Gastrocnemius medialis (tissue), 4 donors: Measurements from ENCODE around the gene MMP14. TPM values are rescaled to one million over a fixed set of nuclear protein-coding genes. Genes with fewer than 3 reads are reported as not detected.

ENCODE experiments used
- ATAC-seq, 2 donors: fragments of 150-250 bp; one replicate each; pipeline ENCODE4 v1.9.1; 2016
- DNase-seq, 2 donors: peaks; one replicate each; pipeline ENCODE4 v3.0.0-alpha.2; 2019
- H3K27ac ChIP-seq, 4 donors: fragments of 200-600 bp; sonication (generic); 1 replicate in 1 of 4; 2 replicates in 3 of 4; pipeline ENCODE4 v1.5.1; 2016 to 2018; ENCODE audit warnings: mild to moderate bottlenecking in 2 of 4, moderate library complexity in 1 of 4
- H3K27me3 ChIP-seq, 3 donors: fragments of 200-600 bp; sonication (generic) in 2 of 3; 1 replicate in 1 of 3; 2 replicates in 2 of 3; pipeline versions ENCODE4 v1.5.1 to v1.6.0; 2016 to 2019; ENCODE audit warnings: mild to moderate bottlenecking in 1 of 3, moderate library complexity in 1 of 3
- H3K36me3 ChIP-seq, 2 donors: fragments of 200-600 bp; sonication (generic) in 1 of 2; one replicate each; pipeline ENCODE4 v1.5.1; 2017 to 2018
- H3K4me1 ChIP-seq, 2 donors: fragments of 200-600 bp; sonication (generic) in 1 of 2; one replicate each; pipeline ENCODE4 v1.5.1; 2016 to 2017; ENCODE audit warnings: mild to moderate bottlenecking in 2 of 2
- H3K4me3 ChIP-seq, 4 donors: fragments of 200-600 bp; sonication (generic) in 3 of 4; 1 replicate in 1 of 4; 2 replicates in 3 of 4; pipeline ENCODE4 v1.5.1; 2016 to 2019; ENCODE audit warnings: mild to moderate bottlenecking in 2 of 4
- H3K9me3 ChIP-seq, 3 donors: fragments of 200-600 bp; sonication (generic) in 2 of 3; 1 replicate in 1 of 3; 2 replicates in 2 of 3; pipeline ENCODE4 v1.5.1; 2016 to 2019
- POLR2A ChIP-seq, 2 donors: fragments of 450-650 bp; IDR thresholded peaks; one replicate each; pipeline ENCODE4 v1.6.1; 2017; ENCODE audit warnings: antibody characterized with exemption in 2 of 2, mild to moderate bottlenecking in 2 of 2, moderate library complexity in 2 of 2
- in situ Hi-C, 4 donors: fragments of 200-750 bp; cut with MboI; loops; one replicate each; pipeline versions ENCODE4 v1.15.0 to v1.8.0; 2017; ENCODE audit warnings: low sequenced_read_pairs in 4 of 4
- intact Hi-C: fragments of 100-400 bp; cut with DNase I; formaldehyde crosslinking; loops from one replicate; pipeline ENCODE4 v1.15.1; 2023; ENCODE audit warnings: low total_unique reads
- total RNA-seq, 4 donors: library from RNA; depleted of rRNA; stranded (reverse); fragments of >200 nt; gene quantifications; one replicate each; pipeline versions ENCODE4 v1.1.0 to v1.2.3, GENCODE V29; 2016
- TF ChIP-seq, protein P1 (sequence below), 5 experiments: fragments of 450-650 bp in 3 of 5; fragments of 200-600 bp in 2 of 5; sonication (generic) in 2 of 5; IDR thresholded peaks in 4 of 5; conservative IDR thresholded peaks in 1 of 5; 1 replicate in 4 of 5; 2 replicates in 1 of 5; pipeline ENCODE4 v1.5.1; 2016 to 2019; ENCODE audit warnings: antibody characterized with exemption in 5 of 5, mild to moderate bottlenecking in 3 of 5, moderate library complexity in 3 of 5

The MMP14 gene
- total RNA-seq, 4 donors from 2014 or later, result 14.9 to 29.7 (median 20.8) TPM

DNA sequence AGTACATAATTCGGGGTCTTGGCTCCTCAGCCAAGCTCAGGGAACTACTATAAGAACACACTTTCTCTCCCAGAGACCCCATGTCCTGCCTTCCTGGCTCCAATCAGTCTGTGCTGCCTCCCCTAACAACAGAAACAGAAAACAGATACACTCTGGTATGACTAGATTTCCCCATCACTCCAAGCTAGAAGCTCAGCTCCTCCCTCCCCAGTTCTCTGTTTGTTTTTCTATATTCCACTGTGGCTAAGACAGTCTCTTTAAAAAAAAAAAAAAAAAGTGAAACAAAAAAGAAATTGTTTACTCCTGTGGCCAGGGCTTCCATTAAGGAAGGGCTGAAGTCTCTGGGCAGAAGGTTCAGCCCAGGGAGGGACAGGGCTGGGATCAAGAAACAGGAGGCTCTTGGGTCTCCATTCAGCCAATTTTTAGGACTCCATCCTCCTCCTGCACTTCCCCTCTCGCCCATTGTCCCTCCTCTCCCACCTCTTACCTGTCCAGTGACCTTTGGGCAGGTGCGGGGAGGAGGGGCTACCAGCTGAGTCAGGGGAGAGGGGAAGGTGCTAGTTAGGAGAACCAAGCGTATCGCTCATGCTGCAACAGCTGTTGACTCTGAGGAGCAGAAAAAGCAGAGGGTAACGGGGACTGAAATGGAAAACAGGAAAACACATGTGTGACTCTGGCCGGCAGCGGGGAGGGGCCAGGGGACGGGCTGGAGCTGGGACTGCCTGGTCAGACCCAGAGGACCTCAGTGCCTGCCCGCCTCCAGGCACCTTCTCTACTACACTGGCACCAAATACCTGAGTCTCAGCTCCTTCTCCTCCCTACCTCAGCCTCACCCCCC is 17.0 kb upstream of the MMP14 start:
- no peak for DNase-seq
- H3K27ac ChIP-seq, result peak overlapping the region; percentile 14 to 50 (median 30)
- intact Hi-C loops, result no loop called here
- H3K27me3 ChIP-seq, result peaks cover 0 to 2% (median 0%) of the 10 kb centered on the region in 3 donors
- H3K9me3 ChIP-seq, result no peaks in the 10 kb centered on the region
- in situ Hi-C loops, result no loop called here
- no peaks in the 10 kb centered on the region for H3K36me3 ChIP-seq
- TF ChIP-seq, protein P1, sequence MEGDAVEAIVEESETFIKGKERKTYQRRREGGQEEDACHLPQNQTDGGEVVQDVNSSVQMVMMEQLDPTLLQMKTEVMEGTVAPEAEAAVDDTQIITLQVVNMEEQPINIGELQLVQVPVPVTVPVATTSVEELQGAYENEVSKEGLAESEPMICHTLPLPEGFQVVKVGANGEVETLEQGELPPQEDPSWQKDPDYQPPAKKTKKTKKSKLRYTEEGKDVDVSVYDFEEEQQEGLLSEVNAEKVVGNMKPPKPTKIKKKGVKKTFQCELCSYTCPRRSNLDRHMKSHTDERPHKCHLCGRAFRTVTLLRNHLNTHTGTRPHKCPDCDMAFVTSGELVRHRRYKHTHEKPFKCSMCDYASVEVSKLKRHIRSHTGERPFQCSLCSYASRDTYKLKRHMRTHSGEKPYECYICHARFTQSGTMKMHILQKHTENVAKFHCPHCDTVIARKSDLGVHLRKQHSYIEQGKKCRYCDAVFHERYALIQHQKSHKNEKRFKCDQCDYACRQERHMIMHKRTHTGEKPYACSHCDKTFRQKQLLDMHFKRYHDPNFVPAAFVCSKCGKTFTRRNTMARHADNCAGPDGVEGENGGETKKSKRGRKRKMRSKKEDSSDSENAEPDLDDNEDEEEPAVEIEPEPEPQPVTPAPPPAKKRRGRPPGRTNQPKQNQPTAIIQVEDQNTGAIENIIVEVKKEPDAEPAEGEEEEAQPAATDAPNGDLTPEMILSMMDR (IDR thresholded peaks at IDR 0.05 in 4 of 5, conservative IDR thresholded peaks at IDR 0.05 in 1 of 5), result no peak
- no peak for TF ChIP-seq POLR2A (IDR thresholded peaks at IDR 0.05)
- peaks cover 6 to 11% of the 10 kb centered on the region in 2 donors for H3K4me1 ChIP-seq
- no peak for ATAC-seq
- H3K4me3 ChIP-seq, result peak overlapping the region; percentile 22 to 39 (median 36)

DNA sequence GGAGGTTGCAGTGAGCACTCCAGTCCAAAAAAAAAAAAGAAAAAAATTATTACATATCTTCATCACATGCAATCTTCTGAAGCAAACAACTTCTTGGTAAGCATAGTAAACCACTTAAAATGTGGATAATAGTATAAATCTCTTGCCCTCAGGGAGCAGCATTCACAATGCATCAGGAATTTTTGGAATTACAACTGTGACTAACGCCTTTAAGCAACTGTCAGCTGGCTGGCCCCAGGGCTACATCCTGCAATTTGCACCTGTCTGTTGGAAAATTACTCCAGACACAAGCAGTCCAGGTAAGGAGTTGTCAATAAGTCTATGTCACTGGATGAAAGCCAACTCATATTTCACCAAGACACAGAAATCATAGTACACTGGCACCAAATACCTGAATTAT is 15.7 kb upstream of the MMP14 start:
- DNase-seq (no peak), ATAC-seq (no peak)
- Histone ChIP-seq H3K27ac (no peak overlapping the region), H3K36me3 (no peaks in the 10 kb centered on the region), H3K27me3 (peaks cover 0 to 2% (median 0%) of the 10 kb centered on the region in 3 donors), H3K4me3 (no peak overlapping the region), H3K9me3 (no peaks in the 10 kb centered on the region), H3K4me1 (peaks cover 6 to 11% of the 10 kb centered on the region in 2 donors)
- intact Hi-C loops (no loop called here), in situ Hi-C loops (loop anchor here in 1 of 4 donors (5.0 kb wide), 1 partner anchor 37 kb away; no protein-coding TSS in a partner anchor)
- TF ChIP-seq POLR2A (IDR thresholded peaks at IDR 0.05), result no peak
- TF ChIP-seq, protein P1 (IDR thresholded peaks at IDR 0.05 in 4 of 5, conservative IDR thresholded peaks at IDR 0.05 in 1 of 5), result no peak

DNA sequence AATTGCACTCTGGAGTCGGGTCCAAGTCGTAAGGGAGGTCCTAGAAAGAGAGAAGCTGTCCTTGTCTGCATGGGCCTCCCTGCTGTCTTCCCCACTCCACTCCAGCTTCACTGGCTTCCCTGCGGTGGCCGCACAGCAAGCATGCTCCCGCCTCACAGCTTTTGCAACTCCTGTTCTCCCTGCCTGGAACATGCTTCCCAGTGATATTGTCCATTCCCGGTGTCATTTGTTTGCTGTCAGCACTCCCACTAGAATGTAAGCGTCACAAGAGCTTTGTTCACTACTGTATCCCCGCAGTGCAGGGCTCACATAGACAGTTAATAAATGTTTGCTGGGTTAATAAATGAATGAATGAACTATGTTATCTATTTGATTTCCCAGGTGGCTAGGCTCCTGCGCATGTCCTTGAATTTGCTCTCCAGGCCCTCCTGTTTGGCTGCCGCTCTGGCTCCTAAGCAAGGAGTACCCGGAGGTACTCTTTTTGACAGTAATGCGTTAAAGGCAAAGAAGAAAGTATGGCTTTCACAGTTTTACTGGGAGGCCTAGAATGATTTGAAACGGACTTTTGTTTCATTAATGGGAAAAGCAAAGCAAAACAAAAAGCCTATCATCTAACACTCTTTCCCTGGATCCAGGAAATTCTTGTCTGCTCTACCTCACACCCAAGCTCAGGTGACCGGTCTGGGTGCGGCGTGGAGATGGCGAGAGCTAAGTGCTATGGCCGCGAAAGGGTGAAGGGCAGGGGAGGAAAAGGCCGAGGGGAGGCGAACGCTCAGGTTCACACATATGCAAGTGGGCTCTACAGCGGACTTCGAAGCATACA is 15.0 kb upstream of the MMP14 start:
- Histone ChIP-seq H3K27ac (no peak overlapping the region), H3K9me3 (no peaks in the 10 kb centered on the region), H3K4me1 (peaks cover 6 to 11% of the 10 kb centered on the region in 2 donors), H3K27me3 (peaks cover 0 to 2% (median 0%) of the 10 kb centered on the region in 3 donors), H3K4me3 (no peak overlapping the region), H3K36me3 (no peaks in the 10 kb centered on the region)
- intact Hi-C loops (loop anchor here (2.0 kb wide), 1 partner anchor 265 kb away; no protein-coding TSS in a partner anchor), in situ Hi-C loops (loop anchor here in 1 of 4 donors (5.0 kb wide), 1 partner anchor 36 kb away; no protein-coding TSS in a partner anchor)
- TF ChIP-seq POLR2A (IDR thresholded peaks at IDR 0.05), result no peak
- no peak for ATAC-seq
- no peak for DNase-seq

DNA sequence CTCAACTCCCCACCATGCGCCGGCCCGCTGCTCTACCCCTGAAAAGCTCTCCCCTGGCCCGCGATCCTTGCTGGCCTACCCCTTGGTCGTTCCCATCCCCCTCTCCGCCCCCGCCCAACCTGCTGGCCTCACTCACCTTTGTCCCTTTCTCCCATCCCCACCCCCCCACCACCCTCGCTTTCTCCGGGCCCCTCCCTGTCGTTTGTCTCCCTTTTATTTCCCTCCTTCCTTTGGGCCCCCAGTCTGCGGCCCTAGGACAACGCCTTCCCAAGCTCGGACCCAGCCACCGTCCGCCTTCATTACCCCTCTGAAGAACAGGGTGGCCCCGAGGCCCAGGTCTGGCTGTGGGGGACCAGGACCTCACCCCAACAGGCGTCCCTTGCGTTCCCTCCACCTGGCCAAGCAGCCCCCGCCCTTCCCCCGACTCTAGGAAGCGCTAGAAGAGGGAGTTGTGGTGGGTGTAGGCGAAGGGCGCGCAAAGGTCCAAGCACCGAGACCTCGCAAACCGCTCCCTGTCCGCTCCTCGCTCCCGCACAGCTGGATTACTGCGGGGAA is 14.3 kb upstream of the MMP14 start:
- no peak for ATAC-seq
- Histone ChIP-seq H3K4me1 (peaks cover 6 to 11% of the 10 kb centered on the region in 2 donors), H3K27ac (no peak overlapping the region), H3K36me3 (no peaks in the 10 kb centered on the region), H3K9me3 (no peaks in the 10 kb centered on the region), H3K4me3 (peak overlapping the region; percentile 43 to 49 (median 46)), H3K27me3 (peaks cover 0 to 2% (median 0%) of the 10 kb centered on the region in 3 donors)
- intact Hi-C loops, result loop anchor here (2.0 kb wide), 1 partner anchor 265 kb away; no protein-coding TSS in a partner anchor
- TF ChIP-seq, protein P1 (IDR thresholded peaks at IDR 0.05 in 4 of 5, conservative IDR thresholded peaks at IDR 0.05 in 1 of 5), result no peak
- TF ChIP-seq POLR2A (IDR thresholded peaks at IDR 0.05), result no peak
- in situ Hi-C loops, result loop anchor here in 1 of 4 donors (5.0 kb wide), 1 partner anchor 35 kb away; no protein-coding TSS in a partner anchor
- no peak for DNase-seq
